H1 (cell line): ENCODE data around the gene ST3GAL2. TPM values are rescaled to one million over a fixed set of nuclear protein-coding genes. Genes with fewer than 3 reads are reported as not detected.
A peak's percentile ranks its signal among the peaks of the same experiment; 100 is the strongest.

Experiments
- CTCF ChIA-PET: fragments of 300-600 bp; sonication (Branson Sonifier 250); formaldehyde crosslinking; loops from one replicate; lab custom pipeline; 2021; ENCODE audit not compliant: partially characterized antibody; lab: Charles Lee
- POLR2A ChIA-PET: fragments of 300-600 bp; sonication (Branson Sonifier 250); formaldehyde crosslinking; loops from one replicate; lab custom pipeline; 2021; ENCODE audit warnings: inconsistent platforms; ENCODE audit not compliant: partially characterized antibody; lab: Charles Lee
- DNase-seq, 2 experiments: peaks; one replicate each; pipeline versions ENCODE4 v3.0.0 to v3.0.0-alpha.2; 2010 to 2022; ENCODE audit warnings: low spot score in 2 of 2, low read depth in 1 of 2, mixed read lengths in 1 of 2
- FAIRE-seq: peaks from 2 replicates; lab custom pipeline; 2011; peaks lifted over from hg19 to GRCh38; lab: Jason Lieb, UNC
- H2AFZ ChIP-seq: 2 replicates; pipeline ENCODE4 v1.8.1; 2012; ENCODE audit warnings: low read length, inconsistent platforms
- H2AK5ac ChIP-seq: 2 replicates; pipeline ENCODE4 v1.6.1; 2013; ENCODE audit warnings: low read depth, low read length
- H2BK120ac ChIP-seq: replicated peaks from 2 replicates; pipeline ENCODE3; 2013; ENCODE audit warnings: low read depth, low read length, inconsistent platforms
- H2BK12ac ChIP-seq: 2 replicates; pipeline ENCODE4 v1.6.1; 2013; ENCODE audit warnings: low read depth, low read length
- H2BK15ac ChIP-seq: 2 replicates; pipeline ENCODE4 v1.6.1; 2013; ENCODE audit warnings: low read length
- H2BK20ac ChIP-seq: 2 replicates; pipeline ENCODE4 v1.6.1; 2013; ENCODE audit warnings: low read length
- H2BK5ac ChIP-seq: 2 replicates; pipeline ENCODE4 v1.6.1; 2013; ENCODE audit warnings: low read depth, low read length
- H3K14ac ChIP-seq: 2 replicates; pipeline ENCODE4 v1.6.1; 2013; ENCODE audit warnings: inconsistent platforms; ENCODE audit not compliant: insufficient read length
- H3K18ac ChIP-seq: 2 replicates; pipeline ENCODE4 v1.6.1; 2013; ENCODE audit warnings: low read length; ENCODE audit errors: extremely low read depth
- H3K23ac ChIP-seq: 2 replicates; pipeline ENCODE4 v1.6.1; 2013; ENCODE audit warnings: inconsistent platforms; ENCODE audit not compliant: insufficient read length
- H3K23me2 ChIP-seq: 2 replicates; pipeline ENCODE4 v1.6.1; 2013; ENCODE audit warnings: low read depth, low read length
- H3K27ac ChIP-seq: 2 replicates; pipeline ENCODE4 v1.6.1; 2011; ENCODE audit warnings: low read depth, low read length, inconsistent platforms
- H3K27me3 ChIP-seq, 4 experiments: replicated peaks in 1 of 4; 1 replicate in 1 of 4; 2 replicates in 3 of 4; pipeline versions ENCODE4 v1.6.1 to v1.8.1; 2011 to 2013; ENCODE audit warnings: low read length in 3 of 4, mild to moderate bottlenecking in 3 of 4, inconsistent platforms in 2 of 4, mixed read lengths in 2 of 4, moderate library complexity in 1 of 4; ENCODE audit not compliant: control insufficient read depth in 3 of 4, insufficient read depth in 3 of 4; ENCODE audit errors: extremely low read depth in 1 of 4
- H3K36me3 ChIP-seq, 4 experiments: 2 replicates each; pipeline versions ENCODE4 v1.6.1 to v1.8.1; 2011 to 2013; ENCODE audit warnings: mild to moderate bottlenecking in 4 of 4, low read length in 3 of 4, moderate library complexity in 2 of 4, control low read depth in 1 of 4, inconsistent platforms in 1 of 4; ENCODE audit not compliant: insufficient read depth in 4 of 4, control insufficient read depth in 2 of 4
- H3K4ac ChIP-seq: replicated peaks from 2 replicates; pipeline ENCODE3; 2013; ENCODE audit warnings: low read length, low read depth, mixed read lengths, inconsistent platforms; ENCODE audit not compliant: insufficient read length
- H3K4me1 ChIP-seq, 4 experiments: replicated peaks in 1 of 4; 1 replicate in 1 of 4; 2 replicates in 3 of 4; pipeline versions ENCODE4 v1.6.1 to v1.8.1; 2011 to 2013; ENCODE audit warnings: low read length in 3 of 4, inconsistent platforms in 2 of 4, mixed read lengths in 1 of 4; ENCODE audit not compliant: insufficient read depth in 4 of 4, control insufficient read depth in 3 of 4
- H3K4me2 ChIP-seq, 2 experiments: 2 replicates each; pipeline versions ENCODE4 v1.6.1 to v1.8.1; 2011 to 2013; ENCODE audit warnings: low read depth in 2 of 2, low read length in 2 of 2, control low read depth in 1 of 2, inconsistent platforms in 1 of 2, mild to moderate bottlenecking in 1 of 2; ENCODE audit not compliant: insufficient read depth in 1 of 2
- H3K4me3 ChIP-seq, 4 experiments: fragments of 200-600, 300-600 bp in 1 of 4; sonication (generic), shearing (Covaris generic), sonication (Bioruptor Twin) in 1 of 4; 2 replicates each; pipeline versions ENCODE4 v1.5.1 to v1.8.1; 2011 to 2016; ENCODE audit warnings: low read length in 4 of 4, low read depth in 3 of 4, control low read depth in 2 of 4, inconsistent platforms in 2 of 4, mild to moderate bottlenecking in 2 of 4, mixed read lengths in 1 of 4, moderate library complexity in 1 of 4; ENCODE audit not compliant: insufficient read depth in 2 of 4; ENCODE audit errors: extremely low read depth in 1 of 4
- H3K56ac ChIP-seq: replicated peaks from 2 replicates; pipeline ENCODE3; 2013; ENCODE audit warnings: low read depth, mild to moderate bottlenecking, mixed read lengths, low read length, inconsistent platforms; ENCODE audit not compliant: insufficient read length
- H3K79me1 ChIP-seq: 2 replicates; pipeline ENCODE4 v1.6.1; 2013; ENCODE audit warnings: low read depth, low read length, control low read depth
- H3K79me2 ChIP-seq, 2 experiments: 2 replicates each; pipeline versions ENCODE4 v1.6.1 to v1.8.1; 2012 to 2013; ENCODE audit warnings: low read length in 2 of 2, mild to moderate bottlenecking in 2 of 2, inconsistent platforms in 1 of 2; ENCODE audit not compliant: insufficient read depth in 2 of 2, control insufficient read depth in 1 of 2
- H3K9ac ChIP-seq, 4 experiments: replicated peaks in 1 of 4; 1 replicate in 1 of 4; 2 replicates in 3 of 4; pipeline versions ENCODE4 v1.6.1 to v1.8.1; 2011 to 2013; ENCODE audit warnings: low read depth in 3 of 4, low read length in 3 of 4, control low read depth in 2 of 4, mild to moderate bottlenecking in 2 of 4, moderate library complexity in 2 of 4, inconsistent platforms in 1 of 4; ENCODE audit errors: extremely low read depth in 1 of 4
- H3K9me3 ChIP-seq, 2 experiments: 2 replicates each; pipeline versions ENCODE4 v1.6.1 to v1.8.1; 2012 to 2013; ENCODE audit warnings: mild to moderate bottlenecking in 2 of 2, moderate library complexity in 2 of 2, control low read depth in 1 of 2, inconsistent platforms in 1 of 2, low read depth in 1 of 2, low read length in 1 of 2, mixed read lengths in 1 of 2; ENCODE audit not compliant: insufficient read depth in 2 of 2
- H4K20me1 ChIP-seq, 2 experiments: replicated peaks in 1 of 2; 2 replicates each; pipeline versions ENCODE3 to v1.8.1; 2011 to 2013; ENCODE audit warnings: inconsistent platforms in 2 of 2, low read length in 2 of 2, mild to moderate bottlenecking in 1 of 2; ENCODE audit not compliant: insufficient read depth in 2 of 2, control insufficient read depth in 1 of 2
- H4K5ac ChIP-seq: 2 replicates; pipeline ENCODE4 v1.6.1; 2013; ENCODE audit warnings: low read length, low read depth, mixed read lengths, inconsistent platforms; ENCODE audit not compliant: insufficient read length
- H4K8ac ChIP-seq: 2 replicates; pipeline ENCODE4 v1.8.0; 2013; ENCODE audit warnings: mild to moderate bottlenecking, moderate library complexity, low read length, inconsistent platforms; ENCODE audit not compliant: insufficient read depth; ENCODE audit errors: extremely low read depth
- H4K91ac ChIP-seq: replicated peaks from 2 replicates; pipeline ENCODE3; 2013; ENCODE audit warnings: low read length, mixed read lengths, inconsistent platforms; ENCODE audit not compliant: insufficient read length
- EZH2 ChIP-seq: fragments of 200-600 bp; sonication (generic); IDR thresholded peaks from 2 replicates; pipeline ENCODE4 v1.7.1; 2012; ENCODE audit warnings: low read depth, mild to moderate bottlenecking, moderate library complexity, low read length, inconsistent platforms; ENCODE audit not compliant: severe bottlenecking
- FOSL1 ChIP-seq: IDR thresholded peaks from 2 replicates; pipeline ENCODE4 v1.6.1; 2011; ENCODE audit warnings: mild to moderate bottlenecking, low read depth, low read length, moderate library complexity; ENCODE audit not compliant: insufficient read depth
- GABPA ChIP-seq: IDR thresholded peaks from 2 replicates; pipeline ENCODE4 v1.6.1; 2011; ENCODE audit warnings: mild to moderate bottlenecking, low read length, moderate library complexity, borderline replicate concordance; ENCODE audit not compliant: insufficient read depth
- RAD21 ChIP-seq, 2 experiments: IDR thresholded peaks in 1 of 2; conservative IDR thresholded peaks in 1 of 2; 2 replicates each; pipeline ENCODE4 v1.6.1; 2011; ENCODE audit warnings: low read depth in 2 of 2, low read length in 2 of 2, improper control_type of control experiment in 1 of 2, inconsistent platforms in 1 of 2, mild to moderate bottlenecking in 1 of 2, moderate library complexity in 1 of 2
- SIN3A ChIP-seq, 2 experiments: IDR thresholded peaks in 1 of 2; conservative IDR thresholded peaks in 1 of 2; 2 replicates each; pipeline ENCODE4 v1.6.1; 2011 to 2012; ENCODE audit warnings: low read length in 2 of 2, improper control_type of control experiment in 1 of 2, low read depth in 1 of 2, mild to moderate bottlenecking in 1 of 2
- SP4 ChIP-seq: IDR thresholded peaks from 2 replicates; pipeline ENCODE4 v1.6.1; 2012; ENCODE audit warnings: low read length, inconsistent platforms
- TAF7 ChIP-seq: optimal IDR thresholded peaks from 2 replicates; pipeline ENCODE3; 2011; ENCODE audit warnings: low read depth, mild to moderate bottlenecking, inconsistent platforms, low read length, moderate library complexity, borderline replicate concordance
- WGBS, 2 experiments: shearing (Covaris generic) in 1 of 2; methylation state at CpG; one replicate each; pipeline versions ENCODE4 v1.1.6 to v1.1.7; 2013 to 2015; ENCODE audit warnings: low lambda C conversion rate in 2 of 2, mixed read lengths in 2 of 2, inconsistent platforms in 1 of 2, low coverage in 1 of 2, missing lambda C conversion rate in 1 of 2; ENCODE audit not compliant: insufficient replicate concordance in 2 of 2, insufficient coverage in 1 of 2, insufficient read length in 1 of 2; ENCODE audit errors: extremely low coverage in 1 of 2, missing lambda C conversion rate in 1 of 2; 5-methylcytosine and 5-hydroxymethylcytosine counted together
- polyA plus RNA-seq, 7 experiments: library from polyadenylated mRNA; depleted of rRNA in 3 of 7; stranded (reverse) in 5 of 7; unstranded in 2 of 7; fragments of >200 nt in 5 of 7; fragments of 200-250 nt in 2 of 7; gene quantifications; 1 replicate in 5 of 7; 2 replicates in 1 of 7; 4 replicates in 1 of 7; pipeline versions ENCODE4 v1.2.1 to v1.2.3, GENCODE V29; 2011 to 2013; ENCODE audit warnings: missing spikeins in 2 of 7, mixed read lengths in 2 of 7
- total RNA-seq: library from RNA; stranded (reverse); fragmentation: NEBNext Ultra II Directional; extraction: Animal tissue kit (Norgen Biotek cat#: 25700); gene quantifications from 2 replicates; pipeline ENCODE4 v1.2.1, GENCODE V29; 2021
- TF ChIP-seq, protein P1 (sequence below): IDR thresholded peaks from 2 replicates; pipeline ENCODE4 v1.6.1; 2012; ENCODE audit warnings: inconsistent platforms
- TF ChIP-seq, protein P2 (sequence below), 3 experiments: IDR thresholded peaks; 1 replicate in 2 of 3; 2 replicates in 1 of 3; pipeline versions ENCODE4 v1.5.1 to v1.6.1; 2011; ENCODE audit warnings: low read length in 3 of 3, mild to moderate bottlenecking in 3 of 3, inconsistent platforms in 2 of 3, low read depth in 1 of 3, moderate library complexity in 1 of 3; ENCODE audit not compliant: insufficient read depth in 1 of 3; ENCODE audit errors: control extremely low read depth in 1 of 3

Gene ST3GAL2
- total and polyA plus RNA-seq, 2 of the 8 experiments (the other 6 are each of a cell fraction or from before 2014, with no cell fraction given), result 14.4 to 39.7 TPM

DNA sequence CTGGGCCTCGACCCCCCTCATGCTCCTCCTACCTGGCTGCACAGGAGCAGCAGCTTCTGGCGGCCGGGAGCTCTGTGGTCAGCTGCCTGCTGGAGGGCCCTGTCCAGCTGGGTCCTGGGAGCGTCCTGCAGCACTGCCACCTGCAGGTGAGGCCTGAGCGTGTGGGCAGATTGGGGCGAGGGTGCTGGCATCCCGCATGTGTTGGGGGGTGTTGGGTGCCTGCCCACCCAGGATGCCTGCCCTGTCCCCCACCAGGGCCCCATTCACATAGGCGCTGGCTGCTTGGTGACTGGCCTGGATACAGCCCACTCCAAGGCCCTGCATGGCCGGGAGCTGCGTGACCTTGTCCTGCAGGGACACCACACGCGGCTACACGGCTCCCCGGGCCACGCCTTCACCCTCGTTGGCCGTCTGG, 32.0 kb upstream of the ST3GAL2 start:
- Histone ChIP-seq H3K36me3 (no peaks in the 10 kb centered on the region), H3K18ac (no peak overlapping the region), H2AFZ (no peak overlapping the region), H3K4ac (no peak overlapping the region), H3K79me2 (no peaks in the 10 kb centered on the region), H3K4me1 (no peaks in the 10 kb centered on the region; a peak in 1 of 7 replicates), H3K27ac (no peak overlapping the region), H3K4me2 (no peak overlapping the region), H3K27me3 (no peaks in the 10 kb centered on the region), H3K56ac (no peak overlapping the region), H3K4me3 (no peak overlapping the region), H4K5ac (no peak overlapping the region), H2BK15ac (no peak overlapping the region), H3K79me1 (no peaks in the 10 kb centered on the region), H4K20me1 (peaks cover 0 to 2% of the 10 kb centered on the region in 2 experiments), H2BK120ac (no peak overlapping the region), H4K8ac (peak overlapping the region; percentile 77; the same call in 1 of the 2 replicates), H3K14ac (no peak overlapping the region), H3K9me3 (no peaks in the 10 kb centered on the region), H3K23me2 (no peaks in the 10 kb centered on the region), H3K9ac (no peak overlapping the region), H2BK5ac (no peak overlapping the region), H4K91ac (peak overlapping the region; percentile 65), H2BK12ac (no peak overlapping the region), H2AK5ac (no peak overlapping the region), H3K23ac (no peak overlapping the region), H2BK20ac (no peak overlapping the region)
- DNase-seq (peak in 1 of 2 experiments; percentile 74), FAIRE-seq (no peak)
- POLR2A ChIA-PET, result interaction anchor here (0.7 to 4.2 kb wide), 8 partner anchors 8 to 219 kb away, joined by 3 to 36 read pairs (median 3); partner anchors contain the start of genes DDX19A and EXOSC6
- CTCF ChIA-PET, result interaction anchor here (0.6 to 13.6 kb wide), 24 partner anchors 9 to 1368 kb away, joined by 3 to 180 read pairs (median 6); partner anchors contain the start of gene FCSK
- 85% methylated on average over 17 of the region's 17 CpGs; no CpG with 5 or more reads in 1 of the 2 experiments for WGBS, 2 experiments
- no peak for TF ChIP-seq EZH2
- no peak for TF ChIP-seq TAF7
- TF ChIP-seq, protein P1, sequence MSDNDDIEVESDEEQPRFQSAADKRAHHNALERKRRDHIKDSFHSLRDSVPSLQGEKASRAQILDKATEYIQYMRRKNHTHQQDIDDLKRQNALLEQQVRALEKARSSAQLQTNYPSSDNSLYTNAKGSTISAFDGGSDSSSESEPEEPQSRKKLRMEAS, result 0 out of 2 replicates have a peak, but pooled peaks have one; percentile 9
- TF ChIP-seq FOSL1, result no peak
- peak; percentile 69 to 80 for TF ChIP-seq RAD21 (IDR thresholded peaks at IDR 0.05 in 1 of 2, conservative IDR thresholded peaks at IDR 0.05 in 1 of 2; ENCODE audit: low read depth in 2 of 2, low read length in 2 of 2)
- no peak for TF ChIP-seq GABPA
- TF ChIP-seq SIN3A (conservative IDR thresholded peaks at IDR 0.05 in 1 of 2, IDR thresholded peaks at IDR 0.05 in 1 of 2; ENCODE audit: low read depth in 1 of 2, low read length in 2 of 2), result peak in 1 of 2 experiments; percentile 67; a peak in 1 of 4 replicates
- no peak for TF ChIP-seq SP4
- TF ChIP-seq, protein P2, sequence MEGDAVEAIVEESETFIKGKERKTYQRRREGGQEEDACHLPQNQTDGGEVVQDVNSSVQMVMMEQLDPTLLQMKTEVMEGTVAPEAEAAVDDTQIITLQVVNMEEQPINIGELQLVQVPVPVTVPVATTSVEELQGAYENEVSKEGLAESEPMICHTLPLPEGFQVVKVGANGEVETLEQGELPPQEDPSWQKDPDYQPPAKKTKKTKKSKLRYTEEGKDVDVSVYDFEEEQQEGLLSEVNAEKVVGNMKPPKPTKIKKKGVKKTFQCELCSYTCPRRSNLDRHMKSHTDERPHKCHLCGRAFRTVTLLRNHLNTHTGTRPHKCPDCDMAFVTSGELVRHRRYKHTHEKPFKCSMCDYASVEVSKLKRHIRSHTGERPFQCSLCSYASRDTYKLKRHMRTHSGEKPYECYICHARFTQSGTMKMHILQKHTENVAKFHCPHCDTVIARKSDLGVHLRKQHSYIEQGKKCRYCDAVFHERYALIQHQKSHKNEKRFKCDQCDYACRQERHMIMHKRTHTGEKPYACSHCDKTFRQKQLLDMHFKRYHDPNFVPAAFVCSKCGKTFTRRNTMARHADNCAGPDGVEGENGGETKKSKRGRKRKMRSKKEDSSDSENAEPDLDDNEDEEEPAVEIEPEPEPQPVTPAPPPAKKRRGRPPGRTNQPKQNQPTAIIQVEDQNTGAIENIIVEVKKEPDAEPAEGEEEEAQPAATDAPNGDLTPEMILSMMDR (IDR thresholded peaks at IDR 0.05; ENCODE audit: control extremely low read depth in 1 of 3, insufficient read depth in 1 of 3, low read depth in 1 of 3, low read length in 3 of 3), result peak; percentile 80 to 91 (median 84)
